Measurements from ENCODE around the gene RBMS1. TPM values are rescaled to one million over a fixed set of nuclear protein-coding genes. Genes with fewer than 3 reads are reported as not detected.

RBMS1 gene
- polyA plus RNA-seq, 1 donor from 2014 or later = 8.4 TPM

DNA sequence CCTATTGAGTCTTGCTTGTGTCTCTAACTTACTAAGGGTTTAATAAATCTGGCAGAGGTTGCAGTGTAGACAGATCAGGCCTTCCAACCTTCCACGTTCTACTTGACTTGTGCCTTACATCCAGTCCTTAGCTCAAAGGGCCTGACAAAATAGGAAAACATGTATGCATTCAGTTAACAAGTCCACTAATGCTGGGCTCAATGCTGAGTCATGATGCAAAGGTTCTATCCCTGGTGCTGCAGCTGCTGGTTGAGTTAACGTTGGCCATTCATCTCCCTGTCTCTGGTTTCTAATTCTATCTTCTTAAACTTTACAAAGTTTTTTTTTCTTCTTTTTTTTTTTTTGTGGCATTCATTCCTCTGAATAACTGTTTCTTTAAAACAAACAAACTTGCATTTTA, 247.3 kb downstream of the RBMS1 start:
- no peak overlapping the region for H3K4me3 ChIP-seq (ENCODE audit: low read length)
- no peak overlapping the region for H2AFZ ChIP-seq (ENCODE audit: low read depth, low read length)
- H4K20me1 ChIP-seq (ENCODE audit: insufficient read depth) = no peaks in the 10 kb centered on the region
- TF ChIP-seq POLR2AphosphoS5 (IDR thresholded peaks at IDR 0.05) = no peak
- TF ChIP-seq, protein P1, sequence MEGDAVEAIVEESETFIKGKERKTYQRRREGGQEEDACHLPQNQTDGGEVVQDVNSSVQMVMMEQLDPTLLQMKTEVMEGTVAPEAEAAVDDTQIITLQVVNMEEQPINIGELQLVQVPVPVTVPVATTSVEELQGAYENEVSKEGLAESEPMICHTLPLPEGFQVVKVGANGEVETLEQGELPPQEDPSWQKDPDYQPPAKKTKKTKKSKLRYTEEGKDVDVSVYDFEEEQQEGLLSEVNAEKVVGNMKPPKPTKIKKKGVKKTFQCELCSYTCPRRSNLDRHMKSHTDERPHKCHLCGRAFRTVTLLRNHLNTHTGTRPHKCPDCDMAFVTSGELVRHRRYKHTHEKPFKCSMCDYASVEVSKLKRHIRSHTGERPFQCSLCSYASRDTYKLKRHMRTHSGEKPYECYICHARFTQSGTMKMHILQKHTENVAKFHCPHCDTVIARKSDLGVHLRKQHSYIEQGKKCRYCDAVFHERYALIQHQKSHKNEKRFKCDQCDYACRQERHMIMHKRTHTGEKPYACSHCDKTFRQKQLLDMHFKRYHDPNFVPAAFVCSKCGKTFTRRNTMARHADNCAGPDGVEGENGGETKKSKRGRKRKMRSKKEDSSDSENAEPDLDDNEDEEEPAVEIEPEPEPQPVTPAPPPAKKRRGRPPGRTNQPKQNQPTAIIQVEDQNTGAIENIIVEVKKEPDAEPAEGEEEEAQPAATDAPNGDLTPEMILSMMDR (IDR thresholded peaks at IDR 0.05; ENCODE audit: poor library complexity, severe bottlenecking) = no peak
- TF ChIP-seq RAD21 (conservative IDR thresholded peaks at IDR 0.05) = no peak
- TF ChIP-seq SMC3 (conservative IDR thresholded peaks at IDR 0.05; ENCODE audit: poor library complexity) = no peak
- TF ChIP-seq EZH2 (IDR thresholded peaks at IDR 0.05; ENCODE audit: borderline replicate concordance, insufficient read depth, low read length, poor library complexity, severe bottlenecking) = no peak
- TF ChIP-seq, protein P2, sequence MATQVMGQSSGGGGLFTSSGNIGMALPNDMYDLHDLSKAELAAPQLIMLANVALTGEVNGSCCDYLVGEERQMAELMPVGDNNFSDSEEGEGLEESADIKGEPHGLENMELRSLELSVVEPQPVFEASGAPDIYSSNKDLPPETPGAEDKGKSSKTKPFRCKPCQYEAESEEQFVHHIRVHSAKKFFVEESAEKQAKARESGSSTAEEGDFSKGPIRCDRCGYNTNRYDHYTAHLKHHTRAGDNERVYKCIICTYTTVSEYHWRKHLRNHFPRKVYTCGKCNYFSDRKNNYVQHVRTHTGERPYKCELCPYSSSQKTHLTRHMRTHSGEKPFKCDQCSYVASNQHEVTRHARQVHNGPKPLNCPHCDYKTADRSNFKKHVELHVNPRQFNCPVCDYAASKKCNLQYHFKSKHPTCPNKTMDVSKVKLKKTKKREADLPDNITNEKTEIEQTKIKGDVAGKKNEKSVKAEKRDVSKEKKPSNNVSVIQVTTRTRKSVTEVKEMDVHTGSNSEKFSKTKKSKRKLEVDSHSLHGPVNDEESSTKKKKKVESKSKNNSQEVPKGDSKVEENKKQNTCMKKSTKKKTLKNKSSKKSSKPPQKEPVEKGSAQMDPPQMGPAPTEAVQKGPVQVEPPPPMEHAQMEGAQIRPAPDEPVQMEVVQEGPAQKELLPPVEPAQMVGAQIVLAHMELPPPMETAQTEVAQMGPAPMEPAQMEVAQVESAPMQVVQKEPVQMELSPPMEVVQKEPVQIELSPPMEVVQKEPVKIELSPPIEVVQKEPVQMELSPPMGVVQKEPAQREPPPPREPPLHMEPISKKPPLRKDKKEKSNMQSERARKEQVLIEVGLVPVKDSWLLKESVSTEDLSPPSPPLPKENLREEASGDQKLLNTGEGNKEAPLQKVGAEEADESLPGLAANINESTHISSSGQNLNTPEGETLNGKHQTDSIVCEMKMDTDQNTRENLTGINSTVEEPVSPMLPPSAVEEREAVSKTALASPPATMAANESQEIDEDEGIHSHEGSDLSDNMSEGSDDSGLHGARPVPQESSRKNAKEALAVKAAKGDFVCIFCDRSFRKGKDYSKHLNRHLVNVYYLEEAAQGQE (IDR thresholded peaks at IDR 0.05; ENCODE audit: borderline replicate concordance) = no peak
- no peak for TF ChIP-seq MXI1 (conservative IDR thresholded peaks at IDR 0.05; ENCODE audit: poor library complexity, severe bottlenecking)
- TF ChIP-seq EP300 (conservative IDR thresholded peaks at IDR 0.05; ENCODE audit: poor library complexity, severe bottlenecking) = no peak
- TF ChIP-seq TAF1 (IDR thresholded peaks at IDR 0.05; ENCODE audit: low read depth) = no peak
- no peak overlapping the region for H3K27ac ChIP-seq (ENCODE audit: low read length)
- H3K9me3 ChIP-seq (ENCODE audit: low read length) = no peaks in the 10 kb centered on the region
- H3K9me2 ChIP-seq (ENCODE audit: insufficient read depth, low read length) = no peaks in the 10 kb centered on the region
- H3F3A ChIP-seq (ENCODE audit: insufficient read depth, low read length, poor library complexity, severe bottlenecking) = no peaks in the 10 kb centered on the region
- no peak overlapping the region for H3K9ac ChIP-seq (ENCODE audit: low read length)
- H3K79me2 ChIP-seq (replicated peaks; ENCODE audit: insufficient read depth, low read length) = no peaks in the 10 kb centered on the region
- no peaks in the 10 kb centered on the region for H3K36me3 ChIP-seq (ENCODE audit: insufficient read depth, low read length)
- no peaks in the 10 kb centered on the region for H3K27me3 ChIP-seq (ENCODE audit: insufficient read depth, low read depth, low read length)
- H3K4me2 ChIP-seq (ENCODE audit: low read length) = no peak overlapping the region

DNA sequence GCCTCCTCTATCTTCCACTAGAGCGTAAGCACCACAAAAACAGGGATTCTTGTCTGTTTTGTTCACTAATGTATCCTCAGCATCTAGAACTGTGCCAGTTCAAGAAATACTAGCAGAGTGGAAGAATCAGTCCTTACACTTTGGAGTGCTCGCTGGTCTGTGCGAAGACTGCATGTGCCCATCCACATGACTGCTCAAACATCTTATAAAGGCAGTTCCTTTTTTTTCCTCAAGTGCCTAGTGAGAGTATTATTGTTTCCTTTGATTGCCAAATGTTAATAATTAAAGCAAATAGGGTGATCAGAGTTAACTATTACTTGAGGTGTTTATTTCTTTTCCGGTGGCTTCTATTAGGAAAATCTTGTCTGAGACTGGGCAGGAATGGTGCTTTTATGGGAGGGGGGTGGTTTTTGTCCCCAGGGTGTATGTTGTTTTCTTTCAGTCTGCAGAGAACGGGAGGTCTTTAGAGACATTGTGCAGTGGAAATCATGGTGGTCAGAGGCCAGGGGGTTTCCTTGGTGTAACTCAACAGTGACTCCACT, 247.9 kb downstream of the RBMS1 start:
- H2AFZ ChIP-seq (ENCODE audit: low read depth, low read length) = no peak overlapping the region
- no peaks in the 10 kb centered on the region for H3K27me3 ChIP-seq (ENCODE audit: insufficient read depth, low read depth, low read length)
- no peaks in the 10 kb centered on the region for H3K36me3 ChIP-seq (ENCODE audit: insufficient read depth, low read length)
- no peak overlapping the region for H3K4me3 ChIP-seq (ENCODE audit: low read length)
- no peaks in the 10 kb centered on the region for H3K9me3 ChIP-seq (ENCODE audit: low read length)
- no peak overlapping the region for H3K27ac ChIP-seq (ENCODE audit: low read length)
- H3F3A ChIP-seq (ENCODE audit: insufficient read depth, low read length, poor library complexity, severe bottlenecking) = no peaks in the 10 kb centered on the region
- no peak overlapping the region for H3K4me2 ChIP-seq (ENCODE audit: low read length)
- no peak for TF ChIP-seq RAD21 (conservative IDR thresholded peaks at IDR 0.05)
- TF ChIP-seq POLR2AphosphoS5 (IDR thresholded peaks at IDR 0.05) = no peak
- TF ChIP-seq SMC3 (conservative IDR thresholded peaks at IDR 0.05; ENCODE audit: poor library complexity) = no peak
- TF ChIP-seq, protein P1 (IDR thresholded peaks at IDR 0.05; ENCODE audit: poor library complexity, severe bottlenecking) = no peak
- no peak for TF ChIP-seq TAF1 (IDR thresholded peaks at IDR 0.05; ENCODE audit: low read depth)
- TF ChIP-seq EZH2 (IDR thresholded peaks at IDR 0.05; ENCODE audit: borderline replicate concordance, insufficient read depth, low read length, poor library complexity, severe bottlenecking) = no peak
- no peak for TF ChIP-seq MXI1 (conservative IDR thresholded peaks at IDR 0.05; ENCODE audit: poor library complexity, severe bottlenecking)
- TF ChIP-seq, protein P2 (IDR thresholded peaks at IDR 0.05; ENCODE audit: borderline replicate concordance) = no peak
- TF ChIP-seq EP300 (conservative IDR thresholded peaks at IDR 0.05; ENCODE audit: poor library complexity, severe bottlenecking) = no peak
- H4K20me1 ChIP-seq (ENCODE audit: insufficient read depth) = no peaks in the 10 kb centered on the region
- no peak overlapping the region for H3K9ac ChIP-seq (ENCODE audit: low read length)
- H3K9me2 ChIP-seq (ENCODE audit: insufficient read depth, low read length) = no peaks in the 10 kb centered on the region
- H3K79me2 ChIP-seq (replicated peaks; ENCODE audit: insufficient read depth, low read length) = no peaks in the 10 kb centered on the region

Data from neural cell (in vitro differentiated cells).